ENCODE data around the gene UNC13B.
"Not testable (repeated sequence)": the region's sequence is repeated elsewhere in the genome, so short reads cannot be mapped to it uniquely, and the experiment has no call there.

Gene UNC13B

GRCh38 chr9:35163413-35163812, 1.6 kb downstream of the UNC13B start:
- DNase-seq (ENCODE audit: low read depth in 2 of 2): no peak

- DNase-seq (ENCODE audit: low read depth in 2 of 2): no peak
These were observed 2.9 kb downstream of the UNC13B start for GRCh38 chr9:35164711-35165110.

GRCh38 chr9:35167429-35167828, 5.6 kb downstream of the UNC13B start:
- not testable (repeated sequence) for DNase-seq (ENCODE audit: low read depth in 2 of 2)

GRCh38 chr9:35168963-35169362, 7.2 kb downstream of the UNC13B start:
- DNase-seq (ENCODE audit: low read depth in 2 of 2): no peak

- DNase-seq (ENCODE audit: low read depth in 2 of 2): no peak
These were observed 11.1 kb downstream of the UNC13B start for GRCh38 chr9:35172878-35173277.

GRCh38 chr9:35177520-35177919, 15.7 kb downstream of the UNC13B start:
- DNase-seq (ENCODE audit: low read depth in 2 of 2): no peak

- DNase-seq (ENCODE audit: low read depth in 2 of 2): no peak
These were observed 17.8 kb downstream of the UNC13B start for GRCh38 chr9:35179347-35180280.

- no peak for DNase-seq (ENCODE audit: low read depth in 2 of 2)
These were observed 19.0 kb downstream of the UNC13B start for GRCh38 chr9:35180801-35181200.

- DNase-seq (ENCODE audit: low read depth in 2 of 2): not testable (repeated sequence)
These were observed 20.6 kb downstream of the UNC13B start for GRCh38 chr9:35182401-35182800.

- DNase-seq (ENCODE audit: low read depth in 2 of 2): not testable (repeated sequence)
These were observed 21.4 kb downstream of the UNC13B start for GRCh38 chr9:35182996-35183754.

- not testable (repeated sequence) for DNase-seq (ENCODE audit: low read depth in 2 of 2)
These were observed 22.1 kb downstream of the UNC13B start for GRCh38 chr9:35183755-35184480.

GRCh38 chr9:35186524-35186923, 24.7 kb downstream of the UNC13B start:
- no peak for DNase-seq (ENCODE audit: low read depth in 2 of 2)

- DNase-seq (ENCODE audit: low read depth in 2 of 2): no peak
These were observed 28.4 kb downstream of the UNC13B start for GRCh38 chr9:35190203-35190602.

GRCh38 chr9:35191105-35191504, 29.3 kb downstream of the UNC13B start:
- DNase-seq (ENCODE audit: low read depth in 2 of 2): no peak

GRCh38 chr9:35193762-35194161, 32.0 kb downstream of the UNC13B start:
- no peak for DNase-seq (ENCODE audit: low read depth in 2 of 2)

GRCh38 chr9:35195683-35196082, 33.9 kb downstream of the UNC13B start:
- no peak for DNase-seq (ENCODE audit: low read depth in 2 of 2)

- no peak for DNase-seq (ENCODE audit: low read depth in 2 of 2)
These were observed 36.4 kb downstream of the UNC13B start for GRCh38 chr9:35198191-35198590.

- no peak for DNase-seq (ENCODE audit: low read depth in 2 of 2)
These were observed 41.7 kb downstream of the UNC13B start for GRCh38 chr9:35203528-35203927.

GRCh38 chr9:35205340-35205739, 43.5 kb downstream of the UNC13B start:
- no peak for DNase-seq (ENCODE audit: low read depth in 2 of 2)

- no peak for DNase-seq (ENCODE audit: low read depth in 2 of 2)
These were observed 50.0 kb downstream of the UNC13B start for GRCh38 chr9:35211854-35212253.

- DNase-seq (ENCODE audit: low read depth in 2 of 2): no peak
These were observed 59.0 kb downstream of the UNC13B start for GRCh38 chr9:35220659-35221338.

GRCh38 chr9:35225677-35226076, 63.9 kb downstream of the UNC13B start:
- DNase-seq (ENCODE audit: low read depth in 2 of 2): no peak

Data from activated CD8-positive, alpha-beta memory T cell treated with anti-CD3 and anti-CD28 coated beads for 4 hours (primary cell).